ENCODE measurements around the gene CLCF1.
A peak's percentile ranks its signal among the peaks of the same experiment; 100 is the strongest.
"Not testable (repeated sequence)": the region's sequence is repeated elsewhere in the genome, so short reads cannot be mapped to it uniquely, and the experiment has no call there.

CLCF1 gene

DNA sequence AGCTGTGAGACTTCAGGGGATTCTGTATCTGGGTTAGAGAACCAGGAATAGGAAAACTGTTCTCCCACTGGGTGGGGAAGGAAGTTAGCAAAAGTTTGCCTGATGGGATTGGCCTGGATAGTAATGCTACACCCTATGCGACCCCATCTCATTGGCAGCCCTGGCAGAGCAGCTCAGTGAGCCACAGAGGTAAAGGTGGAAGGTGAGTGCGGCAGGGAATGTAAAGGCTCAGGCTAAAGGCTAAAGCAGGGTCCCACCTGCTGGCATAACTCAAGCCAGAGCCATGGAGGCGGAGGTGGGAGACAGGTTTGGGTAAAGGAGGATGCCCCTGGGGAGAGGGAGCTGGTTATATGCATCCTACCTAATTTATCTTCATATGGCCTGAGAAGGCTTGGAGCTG lies 51.3 kb downstream of the CLCF1 start:
- no peak for DNase-seq (ENCODE audit: low read depth)

DNA sequence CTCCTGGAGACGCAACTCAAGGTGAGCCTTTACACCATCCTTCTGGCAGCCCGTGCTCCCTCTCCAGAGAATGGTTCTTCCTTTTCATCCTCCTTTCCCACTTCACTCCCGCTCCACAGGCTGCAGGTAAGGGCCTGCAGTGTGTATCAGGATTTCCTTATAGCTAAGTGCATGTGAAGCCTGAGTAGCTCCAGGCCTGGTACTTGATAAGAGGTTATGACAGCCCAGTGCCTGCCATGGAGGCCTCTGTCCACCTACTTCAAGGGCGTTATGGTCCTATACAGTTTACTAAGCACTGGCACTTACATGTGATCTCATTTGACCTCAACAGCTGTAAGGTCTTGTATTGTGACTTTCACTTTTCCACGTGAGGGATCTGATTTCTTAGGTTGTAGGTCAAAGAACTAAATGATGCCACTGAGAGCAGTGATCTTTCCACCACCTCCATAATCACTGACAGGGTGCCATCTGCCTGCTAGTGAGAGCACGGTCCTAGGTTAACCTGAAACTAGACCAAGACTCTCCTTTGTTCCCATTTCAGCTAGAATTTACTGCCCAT lies 52.0 kb downstream of the CLCF1 start:
- DNase-seq (ENCODE audit: low read depth), result no peak

DNA sequence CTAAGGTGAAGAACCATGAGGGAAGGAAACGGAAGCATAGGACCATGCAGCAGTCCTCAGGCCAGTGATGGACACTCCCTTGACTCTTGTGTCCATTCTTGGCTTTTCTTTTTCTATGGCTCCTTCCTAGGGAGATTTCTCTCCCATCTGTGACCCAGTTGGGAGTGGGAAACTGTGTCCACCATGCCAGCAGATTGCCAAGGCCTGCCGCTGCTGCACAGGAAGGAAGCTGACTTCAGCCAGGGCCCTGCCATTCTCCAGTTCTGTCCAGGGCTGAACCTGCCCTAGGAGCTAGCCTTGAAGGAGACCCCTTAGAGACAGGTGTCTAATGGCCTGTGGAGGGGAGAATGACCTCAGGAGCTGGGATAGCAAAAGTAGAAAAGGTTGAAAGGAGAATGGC lies 52.7 kb downstream of the CLCF1 start:
- DNase-seq (ENCODE audit: low read depth), result no peak

DNA sequence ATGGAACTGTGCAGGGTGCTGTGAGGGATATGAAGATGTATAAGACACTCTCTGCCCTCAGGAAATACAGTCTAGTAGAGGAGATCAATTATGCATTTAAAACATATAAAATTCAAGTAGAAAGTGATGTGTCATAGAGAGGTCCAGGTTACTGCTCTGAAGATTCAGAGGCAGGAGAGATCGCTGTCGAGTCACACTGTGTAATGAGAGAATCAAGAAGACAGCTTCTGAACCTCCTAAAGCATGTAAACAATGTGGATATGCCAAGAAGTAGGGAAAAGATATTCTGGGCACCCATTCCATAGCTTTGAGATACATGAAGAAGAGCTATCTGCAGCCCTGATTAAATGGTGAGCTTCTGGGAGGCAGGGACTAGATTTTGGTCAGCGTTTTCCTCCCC lies 53.4 kb downstream of the CLCF1 start:
- no peak for DNase-seq (ENCODE audit: low read depth)

DNA sequence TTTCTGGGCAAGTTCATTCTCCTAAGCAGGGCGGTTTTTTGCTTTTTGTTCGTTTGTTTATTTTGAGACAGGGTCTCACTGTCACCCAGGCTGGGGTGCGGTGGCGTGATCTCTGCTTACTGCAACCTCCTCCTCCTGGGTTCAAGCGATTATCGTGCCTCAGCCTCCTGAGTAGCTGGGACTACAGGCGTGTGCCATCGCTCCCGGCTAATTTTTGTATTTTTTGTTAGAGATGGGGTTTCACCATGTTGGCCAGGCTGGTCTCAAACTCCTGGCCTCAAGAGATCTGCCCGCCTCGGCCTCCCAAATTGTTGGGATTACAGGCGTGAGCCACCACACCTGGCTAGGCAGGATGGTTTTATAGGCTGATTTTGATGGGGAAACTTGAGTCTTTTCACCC lies 54.5 kb downstream of the CLCF1 start:
- not testable (repeated sequence) for DNase-seq (ENCODE audit: low read depth)

DNA sequence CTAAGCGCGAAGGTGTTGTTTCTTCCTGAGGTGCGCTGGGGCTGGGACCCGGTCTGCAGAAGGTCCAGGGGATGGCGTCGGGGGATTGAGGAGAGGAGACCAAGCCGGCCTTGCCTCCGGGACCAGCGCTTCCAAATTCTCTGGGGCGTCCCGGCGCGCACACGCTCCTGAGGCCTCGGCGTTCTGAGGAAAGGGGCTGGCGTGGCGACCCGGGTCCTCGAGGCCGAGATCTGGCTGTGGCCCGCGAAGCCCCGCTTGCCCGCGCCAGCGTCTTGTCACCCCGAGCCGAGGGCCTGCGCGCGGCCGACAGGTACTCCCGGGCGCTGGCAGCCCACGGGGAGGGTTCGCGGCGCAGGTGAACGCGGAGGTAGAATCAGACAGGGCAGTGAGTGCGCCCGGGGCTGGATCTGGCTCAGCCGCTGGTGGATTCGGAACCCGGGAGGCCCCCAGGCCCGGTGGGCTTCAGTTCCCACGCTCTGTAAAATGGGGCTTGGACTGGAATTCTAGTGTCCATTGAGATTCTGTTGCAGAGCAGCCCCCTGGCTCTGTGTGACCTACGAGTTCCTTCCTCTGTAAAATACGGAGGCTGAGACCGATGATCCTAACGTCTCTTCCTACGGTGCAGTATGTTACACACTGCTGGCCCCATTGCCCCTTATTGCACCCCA lies 55.4 kb downstream of the CLCF1 start:
- DNase-seq (ENCODE audit: low read depth), result no peak

DNA sequence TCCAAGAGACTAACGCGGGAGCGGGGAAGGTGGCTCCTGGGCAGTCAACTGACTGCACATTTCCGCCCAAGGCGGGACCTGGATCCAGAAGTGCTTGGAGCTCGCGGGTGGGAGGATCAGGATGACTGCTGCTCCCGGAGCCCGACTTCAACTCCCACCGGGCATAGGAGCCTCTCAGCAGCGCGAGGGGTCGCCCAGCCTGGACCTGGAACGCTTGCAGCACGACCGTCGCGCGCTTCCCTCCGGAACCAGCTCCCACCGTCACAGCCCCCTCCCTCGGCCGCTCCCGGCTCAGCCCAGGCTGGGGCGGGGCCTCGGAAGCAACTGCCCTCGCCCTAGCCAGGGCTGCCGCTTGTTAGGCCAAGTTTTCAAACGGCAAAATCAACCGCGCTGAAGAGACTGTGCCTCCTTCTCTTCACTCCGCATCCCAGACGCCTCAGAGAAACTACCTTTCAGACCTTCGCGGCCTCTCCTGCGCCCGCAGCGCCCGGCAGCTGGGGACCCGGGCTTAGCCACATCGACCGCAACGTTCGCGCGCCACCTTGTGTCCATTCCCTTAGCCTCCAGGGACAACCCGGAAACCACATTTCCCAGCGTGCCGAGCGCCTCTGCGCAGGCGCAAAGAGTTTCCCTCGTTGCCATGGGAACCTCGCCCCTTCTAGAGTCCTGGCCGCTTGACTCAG lies 56.1 kb downstream of the CLCF1 start:
- peak; percentile 99 for DNase-seq (ENCODE audit: low read depth)

DNA sequence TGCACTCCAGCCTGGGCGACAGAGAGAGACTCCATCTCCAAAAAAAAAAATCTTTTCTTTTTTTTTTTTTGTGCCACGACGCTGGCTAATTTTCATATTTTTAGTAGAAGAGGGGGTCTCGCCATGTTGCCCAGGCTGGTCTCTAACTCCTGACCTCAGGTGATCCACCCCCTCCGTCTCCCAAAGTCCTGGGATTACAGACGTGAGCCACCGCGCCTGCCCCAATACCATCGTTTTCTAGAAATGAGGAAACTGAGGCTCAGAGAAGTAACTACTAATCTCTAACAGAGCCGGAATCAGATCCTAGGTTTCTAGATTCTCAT lies 56.6 kb downstream of the CLCF1 start:
- DNase-seq (ENCODE audit: low read depth), result no peak

DNA sequence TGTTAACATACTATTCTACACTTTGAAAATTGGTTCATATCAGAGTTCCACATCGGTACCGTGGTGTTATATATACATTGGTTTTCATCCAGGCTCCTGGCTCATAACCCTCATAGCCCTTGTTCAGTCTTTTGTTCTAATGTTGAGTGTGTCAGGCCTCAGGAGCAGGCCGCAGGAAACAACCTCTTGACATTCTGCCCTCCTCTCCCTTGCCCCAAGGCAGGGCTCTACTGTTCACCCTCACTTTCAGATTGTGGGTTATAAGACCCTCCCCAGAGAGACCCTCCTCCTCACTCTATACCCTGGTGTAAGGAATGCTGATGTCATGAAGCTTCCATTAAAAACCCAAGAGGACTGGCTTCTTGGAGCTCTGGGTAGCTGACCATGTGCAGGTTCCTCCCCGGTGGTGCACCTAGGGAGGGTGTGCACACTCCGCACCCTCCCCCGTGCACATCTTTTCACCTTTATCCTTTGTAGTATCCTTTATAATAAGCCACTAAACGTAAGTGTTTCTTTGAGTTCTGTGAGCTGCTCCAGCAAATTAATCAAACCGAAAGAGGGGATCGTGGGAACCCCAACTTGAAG lies 58.0 kb downstream of the CLCF1 start:
- DNase-seq (ENCODE audit: low read depth), result no peak

DNA sequence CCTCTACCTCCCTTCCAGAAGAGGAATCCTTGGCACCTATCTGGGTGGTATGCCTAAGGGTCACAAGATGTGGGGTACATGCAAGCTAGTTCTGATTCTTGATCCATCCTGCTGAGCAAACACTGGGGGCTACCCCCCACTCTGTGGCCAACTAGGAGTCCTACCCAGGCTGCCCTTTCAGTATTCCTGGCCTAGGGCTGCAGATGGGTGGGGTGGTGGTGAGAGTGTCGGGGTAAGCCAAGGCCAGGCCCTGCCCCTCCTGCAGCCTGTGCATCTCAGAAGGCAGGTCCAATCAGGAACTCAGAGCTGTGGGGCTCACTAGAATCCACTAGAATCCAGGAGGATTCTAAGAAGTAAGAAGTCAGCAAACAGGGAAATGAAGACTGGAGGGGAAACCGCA lies 59.2 kb downstream of the CLCF1 start:
- no peak for DNase-seq (ENCODE audit: low read depth)
